GM21786 (cell line): ENCODE results near the gene CD151.

Experiments
- ATAC-seq: cut with Tn5 transposase; IDR thresholded peaks from one replicate; pipeline ENCODE4 v1.9.1; 2021; ENCODE audit not compliant: unreplicated experiment

The CD151 gene

DNA sequence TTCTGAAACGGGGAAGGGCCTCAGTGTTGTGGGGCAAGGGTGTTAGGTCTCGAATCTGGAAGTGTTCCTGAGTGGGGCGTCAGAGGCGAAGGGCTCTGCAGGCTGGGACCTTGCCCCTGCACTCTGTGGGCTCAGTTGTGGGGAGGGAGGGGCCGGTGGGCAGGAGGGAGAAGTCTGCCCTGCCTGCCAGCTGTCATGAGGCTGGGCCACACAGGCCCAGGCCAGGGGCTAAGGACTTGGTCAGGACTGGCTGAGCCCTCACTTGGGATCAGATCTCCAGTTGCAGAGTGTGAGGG, 4.9 kb upstream of the CD151 start, which contains the start of gene CRACR2B:
CRACR2B (plus strand) TSS at position 23 of the 296 bp plus-strand sequence. CDS start 689 bp downstream, outside the sequence.
- no peak for ATAC-seq

DNA sequence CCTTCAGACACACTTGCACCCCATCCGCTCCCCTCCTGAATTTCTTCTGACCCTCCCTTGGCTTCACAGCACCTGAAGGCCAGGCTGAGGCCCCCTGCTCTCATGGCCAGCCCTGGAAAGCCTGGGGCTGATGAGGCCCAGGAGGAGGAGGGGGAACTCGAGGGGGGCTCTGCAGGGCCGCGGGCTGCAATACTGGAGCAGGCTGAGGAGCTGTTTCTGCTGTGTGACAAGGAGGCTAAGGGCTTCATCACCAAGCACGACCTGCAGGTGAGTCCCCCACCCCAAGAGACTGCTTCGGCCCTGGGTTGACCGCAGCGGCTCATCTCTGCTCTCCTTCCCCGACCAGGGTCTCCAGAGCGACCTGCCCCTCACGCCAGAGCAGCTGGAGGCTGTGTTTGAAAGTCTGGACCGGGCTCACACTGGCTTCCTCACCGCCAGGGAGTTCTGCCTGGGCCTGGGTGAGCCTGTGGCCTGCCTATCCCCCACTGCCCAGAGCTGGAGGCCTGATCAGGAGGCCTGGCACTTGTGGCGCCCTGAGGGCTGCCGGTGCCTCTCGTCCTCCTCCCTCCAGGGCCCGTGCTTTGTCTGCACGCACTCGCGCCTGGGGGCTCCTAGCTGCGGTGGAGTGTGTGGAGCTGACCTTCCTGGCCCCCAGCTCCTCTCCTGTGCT, 4.1 kb upstream of the CD151 start:
- no peak for ATAC-seq

DNA sequence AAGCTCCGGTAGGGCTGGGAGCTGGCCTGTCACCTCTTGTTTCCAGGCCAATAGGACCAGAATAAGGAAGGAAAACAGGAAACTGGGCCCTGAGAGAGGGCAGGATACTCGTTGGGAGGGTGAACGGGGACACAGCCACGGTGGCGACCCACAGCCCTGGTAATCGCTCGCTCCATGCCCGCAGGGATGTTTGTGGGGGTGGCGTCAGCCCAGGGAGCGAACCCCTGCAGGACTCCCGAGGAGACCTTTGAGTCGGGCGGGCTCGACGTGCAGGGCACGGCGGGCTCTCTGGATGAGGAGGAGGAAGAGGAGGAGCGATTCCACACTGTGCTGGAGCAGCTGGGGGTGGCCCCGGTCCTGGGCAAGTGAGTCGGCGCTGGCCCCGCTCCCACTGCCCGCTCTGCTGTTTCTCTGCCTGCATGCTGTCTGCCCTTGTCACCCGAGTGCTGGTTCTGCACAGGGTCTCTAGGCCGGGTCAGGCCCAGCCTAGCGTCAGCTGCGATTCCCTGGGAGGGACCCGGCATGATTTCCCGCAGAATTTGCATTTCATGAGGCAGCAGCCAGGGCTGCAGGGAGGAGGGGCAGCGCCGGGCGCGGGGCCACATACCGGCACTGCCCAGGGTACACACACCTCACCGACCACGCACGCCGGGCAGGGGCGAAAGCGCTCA, 3.4 kb upstream of the CD151 start:
- ATAC-seq, result no peak

DNA sequence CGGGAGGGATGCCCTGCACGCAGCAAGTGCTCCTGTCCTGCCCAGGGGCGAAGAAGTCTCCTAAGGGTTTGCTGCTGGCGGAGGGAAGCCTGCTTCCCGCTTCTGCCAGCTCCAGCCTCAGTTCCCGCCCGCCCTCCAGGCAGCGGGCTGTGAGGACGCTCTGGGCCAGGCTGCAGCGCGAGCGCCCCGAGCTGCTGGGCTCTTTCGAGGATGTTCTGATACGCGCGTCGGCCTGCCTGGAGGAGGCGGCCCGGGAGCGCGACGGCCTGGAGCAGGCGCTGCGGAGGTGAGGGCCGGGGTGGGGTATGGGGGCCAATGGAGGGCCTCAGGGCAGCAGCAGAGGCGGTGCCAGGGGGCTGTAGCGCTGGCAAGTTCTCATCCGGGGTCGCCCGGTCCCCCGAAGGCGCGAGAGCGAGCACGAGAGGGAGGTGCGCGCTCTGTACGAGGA, 2.9 kb upstream of the CD151 start:
- ATAC-seq, result no peak

DNA sequence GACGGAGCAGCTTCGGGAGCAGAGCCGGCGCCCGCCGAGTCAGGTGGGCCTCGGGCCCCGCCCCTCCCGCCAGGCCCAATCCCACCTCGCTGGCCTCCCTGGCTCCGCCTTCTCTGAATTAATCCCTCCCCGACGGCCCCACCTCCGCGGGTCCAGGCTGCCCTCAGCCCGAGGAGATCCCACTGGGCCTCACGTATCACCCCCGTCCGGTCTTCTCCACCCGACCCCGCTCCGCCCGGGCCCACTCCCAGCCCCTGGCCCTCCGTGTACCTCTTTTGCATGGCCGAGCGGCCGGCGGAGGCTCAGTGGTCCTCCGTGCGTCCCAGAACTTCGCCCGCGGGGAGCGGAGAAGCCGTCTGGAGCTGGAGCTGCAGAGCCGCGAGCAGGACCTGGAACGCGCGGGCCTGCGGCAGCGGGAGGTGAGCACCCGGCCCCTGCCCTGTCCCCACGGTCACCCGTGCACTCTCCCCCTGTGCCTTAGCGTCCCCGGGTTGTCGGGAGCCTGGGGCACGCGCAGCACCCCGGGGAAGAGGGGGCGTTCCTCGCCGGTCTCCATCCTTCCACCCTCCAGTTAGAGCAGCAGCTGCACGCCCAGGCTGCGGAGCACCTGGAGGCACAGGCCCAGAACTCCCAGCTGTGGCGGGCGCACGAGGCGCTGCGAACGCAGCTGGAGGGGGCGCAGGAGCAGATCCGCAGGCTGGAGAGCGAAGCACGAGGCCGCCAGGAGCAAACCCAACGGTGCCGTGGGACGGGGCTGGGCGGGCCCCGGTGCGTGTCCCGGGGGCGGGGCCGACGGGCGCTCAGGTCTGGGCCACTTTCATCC, 2.2 kb upstream of the CD151 start:
- ATAC-seq, result peak; percentile 35

DNA sequence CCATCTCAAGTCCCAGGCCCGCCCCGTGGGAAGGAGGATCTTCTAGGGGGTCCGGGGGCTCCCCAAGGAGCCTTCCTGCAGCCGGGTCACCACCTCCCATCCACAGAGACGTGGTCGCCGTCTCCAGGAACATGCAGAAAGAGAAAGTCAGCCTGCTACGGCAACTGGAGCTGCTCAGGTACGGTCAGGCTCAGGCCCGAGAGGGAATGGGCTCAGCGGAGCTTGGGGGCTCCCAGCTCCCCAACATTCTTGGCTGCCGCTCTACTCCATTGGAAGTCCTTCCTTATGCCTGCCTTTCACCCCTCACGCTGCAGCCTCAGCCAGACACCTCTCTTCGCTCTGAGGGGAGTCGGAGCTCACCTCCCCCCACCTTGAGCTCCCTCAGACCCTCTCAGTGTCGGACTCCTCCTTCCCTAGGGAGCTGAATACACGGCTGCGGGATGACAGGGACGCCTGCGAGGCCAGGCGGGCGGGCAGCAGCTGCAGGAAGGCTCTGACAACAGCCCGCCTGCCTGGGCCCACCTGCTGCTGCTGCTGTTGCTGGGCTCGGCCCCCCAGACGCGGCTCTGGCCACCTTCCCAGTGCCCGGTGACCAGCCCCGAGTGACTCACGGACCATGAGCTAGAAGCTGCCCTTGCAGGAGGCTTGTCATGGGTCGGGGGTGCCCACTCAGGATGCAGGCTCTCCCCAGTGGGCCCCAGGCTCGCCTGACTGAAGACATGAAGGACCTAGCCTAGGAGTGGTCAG, 1.5 kb upstream of the CD151 start:
- ATAC-seq, result no peak

DNA sequence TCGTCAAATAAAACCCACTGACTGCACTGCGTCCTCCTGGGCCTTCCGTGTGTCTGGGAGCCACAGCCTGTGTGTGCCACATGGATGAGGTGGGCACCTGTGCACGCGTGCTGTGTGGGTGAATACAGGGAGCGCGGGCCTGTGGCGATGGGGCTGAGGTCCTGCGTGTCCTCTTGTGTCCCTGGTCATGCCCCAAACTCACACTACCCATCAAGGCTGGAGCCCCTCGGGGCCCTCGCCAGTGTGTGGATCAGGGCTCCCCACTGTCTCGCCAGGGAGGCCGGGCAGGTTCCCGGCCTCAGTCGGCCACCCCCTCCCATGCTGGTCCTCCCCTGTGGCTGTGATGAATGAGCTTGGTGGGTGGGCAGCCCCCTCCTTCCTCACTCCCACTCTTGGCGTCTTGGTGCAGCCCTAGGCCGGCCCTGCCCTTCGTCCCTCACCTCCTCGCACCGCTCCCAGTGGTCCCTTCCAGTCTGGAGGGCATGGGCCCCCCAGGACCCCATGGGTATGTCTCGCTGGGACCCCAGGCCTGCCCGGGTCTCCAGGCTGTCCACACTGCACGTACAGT, 707 bp upstream of the CD151 start:
- no peak for ATAC-seq

DNA sequence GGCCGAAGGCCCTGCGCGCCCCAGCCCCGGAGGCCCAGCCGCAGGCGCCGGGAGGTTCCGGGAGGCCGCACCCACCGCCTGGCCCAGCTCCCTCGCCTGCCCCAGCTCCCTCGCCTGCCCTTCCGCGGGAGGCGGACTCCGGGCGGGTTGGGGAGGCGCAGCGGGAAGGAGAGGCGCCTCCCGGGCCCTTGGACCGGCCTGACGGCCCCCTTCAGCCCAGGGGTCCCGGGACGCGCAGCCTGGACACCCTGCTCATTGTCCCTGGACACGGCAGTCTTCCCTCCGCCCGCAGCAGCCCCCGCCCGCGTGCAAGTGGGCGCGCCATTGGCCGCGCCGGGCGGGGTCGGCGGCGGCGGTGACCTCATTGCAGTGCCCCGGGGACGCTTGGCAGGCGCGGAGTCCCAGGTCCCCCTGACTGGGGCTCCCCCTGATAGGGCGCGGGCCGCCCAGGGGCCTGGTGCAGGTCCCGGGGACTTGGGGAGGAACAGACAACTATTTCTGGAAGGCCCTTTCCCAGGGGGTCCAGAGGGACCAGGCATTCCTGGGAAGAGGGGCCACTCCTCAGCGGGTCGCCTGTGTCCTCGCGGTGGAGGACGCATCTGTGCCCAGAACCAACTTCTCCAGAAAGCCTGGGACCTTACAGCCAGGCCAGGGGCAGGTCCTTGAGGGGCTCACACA, 501 bp downstream of the CD151 start:
- peak; percentile 21 for ATAC-seq

DNA sequence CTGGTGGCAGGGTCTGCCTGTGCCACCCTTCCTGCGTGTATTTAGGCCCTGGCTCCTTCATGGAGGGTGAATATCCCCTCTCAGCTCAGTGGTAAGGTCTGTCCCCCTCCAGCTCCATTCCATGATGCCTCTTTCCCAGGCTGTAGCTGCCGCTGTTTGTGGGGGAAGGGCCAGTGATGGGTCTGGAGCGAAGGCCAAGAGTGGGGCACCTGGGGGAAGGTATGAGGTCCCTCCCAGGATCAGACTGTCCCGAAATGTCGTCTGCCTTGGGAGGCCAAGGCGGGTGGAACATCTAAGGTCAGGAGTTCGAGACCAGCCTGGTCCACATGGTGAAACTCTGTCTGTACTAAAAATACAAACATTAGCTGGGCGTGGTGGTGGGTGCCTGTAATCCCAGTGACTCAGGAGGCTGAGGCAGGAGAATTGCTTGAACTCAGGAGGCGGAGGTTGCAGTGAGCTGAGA, 1.1 kb downstream of the CD151 start:
- no peak for ATAC-seq

DNA sequence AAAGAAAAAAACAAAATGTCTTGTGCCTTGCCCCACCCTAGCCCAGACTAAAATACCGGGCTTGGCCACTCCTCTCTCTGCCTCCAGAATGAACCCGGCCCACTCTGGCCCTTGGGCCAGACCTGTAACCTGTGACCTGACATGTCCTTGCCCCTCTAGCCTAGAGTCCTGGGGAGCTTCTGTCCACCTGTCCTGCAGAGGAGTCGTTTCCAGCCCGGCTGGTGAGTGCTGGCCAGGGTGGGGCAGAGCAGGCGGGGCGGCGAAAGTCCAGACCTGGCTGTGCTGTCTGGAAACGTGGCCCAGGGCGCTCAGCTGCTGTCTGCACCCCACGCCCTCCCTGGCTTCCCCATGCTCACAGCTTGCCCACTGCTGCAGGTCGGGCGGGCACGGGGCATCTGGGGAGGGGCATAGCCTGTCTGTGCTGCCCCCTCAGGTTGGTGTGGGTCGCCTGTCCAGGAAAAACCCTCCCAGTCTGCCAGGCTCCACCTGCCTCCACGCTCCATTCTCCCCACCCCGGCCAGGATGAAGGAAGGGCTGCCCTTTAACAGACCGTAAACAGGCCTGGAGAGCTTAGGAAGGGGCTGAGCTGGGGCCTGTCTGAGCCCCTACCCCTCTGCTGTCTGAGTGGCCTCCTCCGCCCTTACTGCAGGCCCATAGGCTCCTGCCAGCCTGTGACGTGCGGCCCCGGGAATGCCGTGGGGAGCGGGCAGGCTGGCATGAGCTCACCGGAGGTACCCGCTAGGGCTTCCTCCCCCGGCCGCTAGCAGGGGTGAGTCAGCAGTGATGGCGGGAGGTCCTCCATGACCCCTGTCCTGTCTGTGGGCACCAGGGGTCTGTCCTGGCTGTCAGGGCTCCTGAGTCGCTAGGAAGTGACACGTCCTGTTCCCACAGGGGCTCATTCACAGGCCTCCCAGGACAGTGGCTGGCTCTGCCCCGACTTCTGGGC, 1.9 kb downstream of the CD151 start:
- ATAC-seq, result no peak

DNA sequence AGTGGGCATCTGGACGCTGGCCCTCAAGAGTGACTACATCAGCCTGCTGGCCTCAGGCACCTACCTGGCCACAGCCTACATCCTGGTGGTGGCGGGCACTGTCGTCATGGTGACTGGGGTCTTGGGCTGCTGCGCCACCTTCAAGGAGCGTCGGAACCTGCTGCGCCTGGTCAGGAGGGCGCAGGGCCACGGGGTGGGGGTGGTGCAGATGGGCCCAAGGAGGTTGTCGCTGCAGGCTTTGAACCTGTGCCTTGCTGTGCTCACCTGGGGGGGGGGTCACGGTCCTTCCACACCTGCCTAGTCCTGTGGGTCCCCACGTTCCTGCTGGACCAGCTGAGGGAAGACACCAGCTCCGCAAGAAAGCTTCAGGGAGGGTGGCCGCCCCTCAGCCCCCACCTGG, 3.5 kb downstream of the CD151 start:
- no peak for ATAC-seq

DNA sequence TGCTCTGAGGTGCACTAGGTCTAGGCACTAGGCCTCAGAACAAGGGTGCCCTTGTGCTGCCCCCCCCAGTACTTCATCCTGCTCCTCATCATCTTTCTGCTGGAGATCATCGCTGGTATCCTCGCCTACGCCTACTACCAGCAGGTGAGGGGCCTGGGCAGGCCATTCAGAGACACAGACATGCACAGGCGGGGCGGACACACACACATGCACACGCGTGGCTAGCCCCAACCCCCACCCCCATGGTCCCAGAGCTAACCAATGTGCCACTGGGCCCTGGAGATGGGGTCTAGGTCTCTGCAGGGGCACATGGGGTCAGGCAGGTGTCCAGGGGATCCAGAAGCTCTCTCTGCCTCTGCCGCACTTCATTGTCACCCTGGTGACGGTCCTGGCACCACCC, 3.9 kb downstream of the CD151 start:
- no peak for ATAC-seq

DNA sequence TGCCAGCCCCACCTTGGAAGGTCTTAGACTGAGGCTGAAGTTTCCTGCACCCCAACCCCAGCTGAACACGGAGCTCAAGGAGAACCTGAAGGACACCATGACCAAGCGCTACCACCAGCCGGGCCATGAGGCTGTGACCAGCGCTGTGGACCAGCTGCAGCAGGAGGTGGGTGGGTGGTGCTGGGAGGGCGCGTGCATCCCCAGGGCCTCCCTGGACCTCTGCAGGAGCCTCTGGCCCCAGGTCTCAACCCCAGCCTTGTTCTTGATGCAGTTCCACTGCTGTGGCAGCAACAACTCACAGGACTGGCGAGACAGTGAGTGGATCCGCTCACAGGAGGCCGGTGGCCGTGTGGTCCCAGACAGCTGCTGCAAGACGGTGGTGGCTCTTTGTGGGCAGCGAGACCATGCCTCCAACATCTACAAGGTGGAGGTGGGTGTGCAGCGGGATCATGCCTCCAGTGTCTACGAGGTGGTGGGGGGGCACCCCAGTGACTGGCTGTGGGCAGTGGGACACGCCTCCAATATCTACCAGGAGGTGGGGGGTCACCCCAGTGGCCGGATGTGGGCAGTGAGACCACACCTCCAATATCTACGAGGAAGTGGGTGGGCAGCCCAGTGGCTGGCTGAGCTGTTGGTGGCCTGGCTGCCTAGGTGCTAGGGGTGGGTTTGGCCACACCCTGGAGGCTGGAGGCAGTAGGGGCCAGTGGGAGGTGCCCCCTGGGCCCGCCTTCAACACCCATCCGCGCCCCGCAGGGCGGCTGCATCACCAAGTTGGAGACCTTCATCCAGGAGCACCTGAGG, 4.6 kb downstream of the CD151 start:
- ATAC-seq, result no peak

DNA sequence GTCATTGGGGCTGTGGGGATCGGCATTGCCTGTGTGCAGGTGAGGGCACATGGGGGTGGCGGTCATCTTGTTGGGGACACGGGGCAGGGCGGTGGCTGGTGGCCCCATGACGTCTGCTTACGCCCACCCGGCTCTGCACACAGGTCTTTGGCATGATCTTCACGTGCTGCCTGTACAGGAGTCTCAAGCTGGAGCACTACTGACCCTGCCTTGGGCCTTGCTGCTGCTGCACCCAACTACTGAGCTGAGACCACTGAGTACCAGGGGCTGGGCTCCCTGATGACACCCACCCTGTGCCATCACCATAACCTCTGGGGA, 5.2 kb downstream of the CD151 start:
- no peak for ATAC-seq

DNA sequence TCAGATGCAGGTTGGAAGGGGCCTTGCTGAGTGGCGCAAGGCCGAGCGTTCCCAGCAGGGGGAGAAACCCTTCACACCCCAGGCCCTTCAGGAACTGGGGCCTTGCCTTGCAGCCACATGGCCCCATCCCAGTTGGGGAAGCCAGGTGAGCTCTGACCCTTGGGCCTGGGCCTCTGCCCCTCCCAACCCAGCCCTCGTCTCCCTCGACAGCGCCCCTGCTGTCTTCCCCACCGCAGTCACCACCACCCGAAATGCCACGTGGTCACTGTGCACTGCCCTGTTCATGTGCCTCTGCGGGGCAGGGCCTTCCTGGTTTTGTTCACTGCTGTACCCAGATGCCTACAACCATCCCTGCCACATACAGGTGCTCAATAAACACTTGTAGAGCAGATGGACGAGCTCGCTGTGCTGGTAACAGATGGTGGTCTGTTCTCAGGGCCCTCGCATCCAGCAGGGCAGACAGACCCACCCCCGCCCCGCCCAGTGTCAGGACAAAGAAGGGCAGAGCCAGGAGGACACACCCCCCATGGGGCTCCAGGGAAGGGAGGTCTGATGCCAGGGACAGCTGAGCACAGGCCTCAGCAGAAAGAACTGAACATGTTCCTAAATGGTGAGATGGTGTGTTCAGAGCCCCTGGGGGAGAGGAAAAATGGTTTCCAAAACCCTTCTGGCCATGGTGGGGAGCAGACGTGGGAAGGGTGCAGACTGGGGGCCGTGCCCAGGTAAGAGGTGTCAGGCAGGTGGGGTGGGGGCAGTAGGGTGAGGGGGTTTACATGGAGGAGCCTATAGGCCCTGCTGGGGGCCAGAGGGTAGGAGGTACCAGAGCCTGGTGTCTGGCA, 5.9 kb downstream of the CD151 start:
- no peak for ATAC-seq

DNA sequence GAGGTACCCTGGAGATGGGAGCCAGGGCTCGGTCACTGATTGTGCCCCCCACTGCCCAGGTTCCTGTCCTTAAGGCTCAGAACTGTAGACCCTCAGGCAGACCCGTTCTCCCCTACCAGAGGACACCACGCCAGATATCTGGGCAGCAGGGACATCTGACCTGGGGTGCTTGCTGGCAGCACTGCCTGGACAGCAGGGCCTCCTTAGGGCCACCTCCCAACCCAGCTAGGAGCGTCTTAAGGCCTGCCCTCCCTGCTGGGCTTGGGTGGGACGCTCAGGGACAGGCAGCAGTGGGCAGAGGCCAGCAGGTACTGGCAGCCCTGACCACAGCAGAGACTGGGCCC, 6.5 kb downstream of the CD151 start:
- ATAC-seq, result no peak

DNA sequence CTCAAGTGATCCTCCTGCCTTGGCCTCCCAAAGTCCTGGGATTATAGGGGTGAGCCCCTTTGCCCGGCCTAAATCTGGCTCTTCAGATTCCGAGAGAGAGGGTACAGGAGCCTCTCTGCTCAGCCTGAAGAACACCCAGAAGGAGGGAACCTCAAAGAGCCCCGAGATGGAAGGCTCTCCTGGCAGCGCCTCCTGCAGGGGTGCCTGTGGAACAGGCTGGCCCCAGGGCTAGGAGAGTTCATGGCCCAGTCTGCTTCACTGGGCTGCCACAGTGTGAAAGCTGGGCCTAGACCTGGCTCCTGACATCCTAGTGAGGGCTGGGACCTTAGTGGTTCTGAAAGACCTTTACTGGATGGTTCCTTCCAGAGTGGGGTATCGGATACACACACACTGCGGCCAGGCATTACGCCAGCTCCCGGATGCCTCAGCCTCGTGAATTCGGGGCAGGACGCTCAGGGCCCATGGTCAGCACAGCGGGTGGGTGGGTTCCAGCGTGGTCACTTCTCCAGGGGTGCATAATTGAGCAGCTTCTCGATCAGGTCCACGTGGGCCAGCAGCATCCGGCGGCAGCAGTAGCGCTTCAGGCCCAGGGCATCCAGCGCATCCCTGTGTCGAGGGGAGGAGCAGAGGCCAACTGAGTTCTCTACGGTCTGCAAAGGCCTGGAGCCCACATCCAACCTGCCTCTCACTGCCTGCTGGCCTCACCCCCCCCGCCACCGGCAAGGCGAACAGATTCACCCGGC, 7.3 kb downstream of the CD151 start:
- no peak for ATAC-seq
